Measurements from ENCODE around the gene DCP1A.
"Not testable (repeated sequence)": the region's sequence is repeated elsewhere in the genome, so short reads cannot be mapped to it uniquely, and the experiment has no call there.

The DCP1A gene

DNA sequence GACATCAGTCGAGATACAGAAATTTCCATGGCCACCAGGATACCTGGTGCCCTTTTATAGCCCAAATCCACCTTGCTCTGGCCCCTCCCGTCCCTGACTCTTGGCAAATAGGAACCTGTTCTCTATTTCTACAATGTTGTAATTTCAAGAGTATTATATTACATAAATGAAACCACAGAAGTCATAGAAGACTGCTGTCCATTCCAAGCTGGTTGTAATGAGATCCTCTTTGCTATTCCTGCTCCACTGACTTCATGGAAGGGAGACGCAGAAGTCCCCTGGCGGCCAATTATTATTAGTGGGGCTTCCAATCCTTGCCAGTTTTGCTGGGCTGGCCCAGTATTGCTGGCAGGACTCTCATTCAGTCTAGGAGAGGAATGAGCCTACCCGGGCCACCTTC is 26.6 kb downstream of the DCP1A start:
- Histone ChIP-seq H3K4me1 (ENCODE audit: control insufficient read depth, insufficient read depth, low read length) (no peaks in the 10 kb centered on the region), H3K9me3 (ENCODE audit: control insufficient read depth, low read length) (no peaks in the 10 kb centered on the region), H3K4me3 (ENCODE audit: low read length) (no peak overlapping the region), H3K36me3 (ENCODE audit: control insufficient read depth, insufficient read depth, low read length) (no peaks in the 10 kb centered on the region), H3K9ac (ENCODE audit: low read length) (no peak overlapping the region), H3K27me3 (ENCODE audit: control insufficient read depth, insufficient read depth, low read length) (no peaks in the 10 kb centered on the region)

DNA sequence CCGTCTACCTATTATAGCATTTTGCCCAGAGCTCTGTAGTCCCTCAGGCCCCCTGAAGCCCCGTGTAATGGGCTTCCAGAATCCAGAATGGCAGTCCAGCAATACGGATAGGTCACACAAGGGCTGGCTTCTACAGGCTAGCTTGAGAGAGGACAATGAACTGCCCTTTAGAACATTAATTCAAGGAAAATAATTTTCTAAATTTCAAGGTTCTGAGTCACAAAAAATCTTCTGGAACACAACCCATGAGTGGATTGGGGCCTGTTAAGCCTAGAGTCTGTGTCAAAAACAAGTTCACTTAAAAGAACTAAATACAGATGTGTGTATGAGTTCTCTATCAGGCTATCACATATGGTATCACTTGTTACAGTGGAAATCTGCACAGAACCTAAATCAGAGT is 28.8 kb downstream of the DCP1A start:
- Histone ChIP-seq H3K36me3 (ENCODE audit: control insufficient read depth, insufficient read depth, low read length) (no peaks in the 10 kb centered on the region), H3K27me3 (ENCODE audit: control insufficient read depth, insufficient read depth, low read length) (no peaks in the 10 kb centered on the region), H3K4me3 (ENCODE audit: low read length) (no peak overlapping the region), H3K4me1 (ENCODE audit: control insufficient read depth, insufficient read depth, low read length) (no peaks in the 10 kb centered on the region), H3K9ac (ENCODE audit: low read length) (no peak overlapping the region), H3K9me3 (ENCODE audit: control insufficient read depth, low read length) (no peaks in the 10 kb centered on the region)

DNA sequence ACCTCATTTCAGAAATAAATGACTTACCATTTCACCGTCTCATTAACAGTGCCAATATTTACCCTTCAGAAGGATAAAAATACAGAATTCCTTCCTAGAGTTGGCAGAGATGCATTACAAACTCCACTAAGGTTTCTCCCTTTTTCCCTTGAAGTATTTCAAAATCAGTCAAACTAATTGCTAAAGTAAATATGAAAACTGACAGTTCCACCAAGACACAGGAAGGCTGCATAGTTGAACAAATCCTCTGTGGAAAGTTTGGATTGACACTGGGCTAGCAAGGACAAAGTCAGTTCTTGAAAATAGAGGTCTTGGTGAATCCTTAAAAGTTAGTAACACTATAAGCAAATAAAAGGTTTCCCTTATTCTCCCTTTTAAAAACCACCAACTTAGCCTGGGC is 34.5 kb downstream of the DCP1A start:
- Histone ChIP-seq H3K36me3 (ENCODE audit: control insufficient read depth, insufficient read depth, low read length) (no peaks in the 10 kb centered on the region), H3K4me3 (ENCODE audit: low read length) (no peak overlapping the region), H3K27me3 (ENCODE audit: control insufficient read depth, insufficient read depth, low read length) (no peaks in the 10 kb centered on the region), H3K9ac (ENCODE audit: low read length) (no peak overlapping the region), H3K9me3 (ENCODE audit: control insufficient read depth, low read length) (no peaks in the 10 kb centered on the region), H3K4me1 (ENCODE audit: control insufficient read depth, insufficient read depth, low read length) (no peaks in the 10 kb centered on the region)

DNA sequence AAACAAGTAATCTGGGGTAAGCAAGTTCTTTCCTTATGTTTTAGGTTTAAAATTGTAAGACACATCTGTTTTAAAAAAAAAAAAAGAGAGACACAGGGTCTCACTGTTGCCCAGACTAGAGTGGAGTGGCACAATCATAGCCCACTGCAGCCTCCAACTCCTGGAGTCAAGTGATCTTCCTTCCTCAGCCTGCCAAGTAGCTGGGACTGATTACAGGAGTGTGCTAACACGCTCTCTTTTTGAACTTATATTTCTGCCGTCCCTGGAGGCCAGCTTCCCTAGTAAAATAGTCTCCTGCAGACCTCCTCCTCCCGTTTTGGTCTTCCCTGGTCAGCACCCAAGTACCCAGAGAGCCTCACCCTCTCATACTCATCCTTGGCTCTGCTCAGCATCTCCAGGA is 35.5 kb downstream of the DCP1A start:
- Histone ChIP-seq H3K4me3 (ENCODE audit: low read length) (no peak overlapping the region), H3K9ac (ENCODE audit: low read length) (no peak overlapping the region), H3K36me3 (ENCODE audit: control insufficient read depth, insufficient read depth, low read length) (no peaks in the 10 kb centered on the region), H3K9me3 (ENCODE audit: control insufficient read depth, low read length) (no peaks in the 10 kb centered on the region), H3K4me1 (ENCODE audit: control insufficient read depth, insufficient read depth, low read length) (no peaks in the 10 kb centered on the region), H3K27me3 (ENCODE audit: control insufficient read depth, insufficient read depth, low read length) (no peaks in the 10 kb centered on the region)

DNA sequence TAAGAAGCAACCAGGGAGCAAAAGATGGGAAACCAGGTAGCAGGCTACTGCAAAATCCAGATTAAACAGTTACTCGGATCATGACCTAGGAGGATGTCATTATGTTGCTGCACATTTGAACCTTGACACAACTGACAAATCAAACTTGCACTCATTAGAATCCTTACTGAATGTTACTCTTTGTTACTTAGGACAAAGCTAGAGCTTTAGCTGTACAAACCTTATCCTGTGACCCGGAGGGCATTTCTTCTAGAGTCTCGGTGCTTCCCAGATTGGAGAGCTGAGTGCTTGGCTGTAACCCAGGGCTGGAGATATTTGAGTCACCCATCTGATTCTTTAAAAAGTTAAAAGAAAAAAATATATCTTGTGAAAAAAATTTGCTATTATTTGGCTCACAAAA is 43.4 kb downstream of the DCP1A start:
- no peak overlapping the region for H3K4me3 ChIP-seq (ENCODE audit: low read length)
- no peaks in the 10 kb centered on the region for H3K4me1 ChIP-seq (ENCODE audit: control insufficient read depth, insufficient read depth, low read length)
- no peak overlapping the region for H3K9ac ChIP-seq (ENCODE audit: low read length)
- no peaks in the 10 kb centered on the region for H3K36me3 ChIP-seq (ENCODE audit: control insufficient read depth, insufficient read depth, low read length)
- H3K9me3 ChIP-seq (ENCODE audit: control insufficient read depth, low read length) = no peaks in the 10 kb centered on the region
- H3K27me3 ChIP-seq (ENCODE audit: control insufficient read depth, insufficient read depth, low read length) = no peaks in the 10 kb centered on the region

DNA sequence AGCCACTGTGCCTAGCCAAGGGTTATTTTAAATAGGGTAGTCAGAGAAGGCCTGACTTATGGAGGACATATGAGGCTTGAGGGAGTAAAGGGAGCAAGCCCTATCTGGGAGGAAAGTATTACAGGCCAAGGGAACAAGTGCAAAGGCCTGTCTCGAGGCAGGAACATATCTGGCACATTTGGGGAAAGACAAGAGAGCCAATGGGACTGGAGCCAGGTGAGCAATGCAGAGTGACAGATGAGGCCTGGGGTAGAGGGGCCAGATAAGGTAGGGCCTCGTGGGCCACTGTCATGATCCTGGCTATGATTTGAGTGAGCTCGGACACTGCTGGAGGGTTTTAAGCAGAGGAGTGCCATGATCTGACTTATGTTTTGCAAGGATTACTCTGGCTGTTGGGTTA is 43.8 kb downstream of the DCP1A start:
- no peak overlapping the region for H3K9ac ChIP-seq (ENCODE audit: low read length)
- no peaks in the 10 kb centered on the region for H3K36me3 ChIP-seq (ENCODE audit: control insufficient read depth, insufficient read depth, low read length)
- H3K4me3 ChIP-seq (ENCODE audit: low read length) = no peak overlapping the region
- H3K27me3 ChIP-seq (ENCODE audit: control insufficient read depth, insufficient read depth, low read length) = no peaks in the 10 kb centered on the region
- H3K9me3 ChIP-seq (ENCODE audit: control insufficient read depth, low read length) = no peaks in the 10 kb centered on the region
- H3K4me1 ChIP-seq (ENCODE audit: control insufficient read depth, insufficient read depth, low read length) = no peaks in the 10 kb centered on the region

DNA sequence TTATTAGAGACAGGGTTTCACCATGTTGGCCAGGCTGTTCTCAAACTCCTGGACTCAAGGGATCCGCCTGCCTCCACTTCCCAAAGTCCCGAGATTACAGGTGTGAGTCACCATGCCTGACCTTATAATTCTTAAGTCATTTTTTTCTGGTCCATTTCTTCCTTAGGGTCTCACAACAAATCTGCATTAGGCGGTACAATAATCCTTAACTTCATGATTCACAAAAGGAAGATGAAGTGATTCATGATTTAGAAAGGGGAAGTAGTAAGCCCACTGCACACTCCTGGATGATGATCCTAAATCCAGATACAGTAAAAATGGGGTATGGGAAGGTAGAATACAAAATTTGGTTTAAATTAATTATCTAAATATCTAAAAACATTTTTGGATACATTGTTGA is 46.5 kb downstream of the DCP1A start:
- no peaks in the 10 kb centered on the region for H3K4me1 ChIP-seq (ENCODE audit: control insufficient read depth, insufficient read depth, low read length)
- no peak overlapping the region for H3K9ac ChIP-seq (ENCODE audit: low read length)
- H3K9me3 ChIP-seq (ENCODE audit: control insufficient read depth, low read length) = no peaks in the 10 kb centered on the region
- H3K36me3 ChIP-seq (ENCODE audit: control insufficient read depth, insufficient read depth, low read length) = no peaks in the 10 kb centered on the region
- H3K4me3 ChIP-seq (ENCODE audit: low read length) = no peak overlapping the region
- H3K27me3 ChIP-seq (ENCODE audit: control insufficient read depth, insufficient read depth, low read length) = no peaks in the 10 kb centered on the region

DNA sequence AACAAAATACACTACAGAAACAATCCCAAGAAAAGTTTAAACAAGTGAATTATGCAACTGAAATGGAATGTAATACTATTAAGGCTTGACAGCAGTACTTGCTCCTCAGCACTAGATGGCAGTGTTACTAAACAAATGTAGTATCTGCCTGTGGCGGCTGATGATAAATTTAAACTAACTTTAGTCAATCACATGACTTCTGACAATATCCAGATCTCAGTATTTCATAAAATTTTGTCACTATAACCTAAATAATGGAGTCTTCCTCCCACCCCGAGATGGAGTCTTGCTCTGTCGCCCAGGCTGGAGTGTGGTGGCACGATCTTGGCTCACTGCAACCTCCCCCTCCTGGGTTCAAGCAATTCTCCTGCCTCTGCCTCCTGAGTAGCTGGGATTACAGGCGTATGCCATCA is 47.7 kb downstream of the DCP1A start:
- not testable (repeated sequence) for H3K9ac ChIP-seq (ENCODE audit: low read length); H3K9me3 ChIP-seq (ENCODE audit: control insufficient read depth, low read length); H3K36me3 ChIP-seq (ENCODE audit: control insufficient read depth, insufficient read depth, low read length); H3K4me3 ChIP-seq (ENCODE audit: low read length); H3K4me1 ChIP-seq (ENCODE audit: control insufficient read depth, insufficient read depth, low read length); H3K27me3 ChIP-seq (ENCODE audit: control insufficient read depth, insufficient read depth, low read length)

DNA sequence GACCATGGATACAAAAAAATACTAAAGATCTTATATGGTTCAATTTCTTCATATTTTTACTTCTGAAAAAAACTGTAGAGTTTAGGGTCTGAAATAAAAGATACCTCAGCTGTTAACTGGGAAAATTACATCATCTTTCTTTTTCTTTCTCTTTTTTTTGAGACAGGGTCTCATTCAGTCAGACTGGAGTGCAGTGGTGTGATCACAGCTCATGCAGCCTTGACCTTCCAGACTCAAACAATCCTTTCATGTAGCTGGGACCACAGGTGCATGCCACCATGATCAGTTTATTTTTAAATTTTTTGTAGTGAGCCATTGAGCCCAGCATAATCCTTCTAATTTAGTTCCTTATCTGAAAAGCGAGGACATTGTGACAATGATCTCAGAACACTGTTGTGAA is 51.9 kb downstream of the DCP1A start:
- Histone ChIP-seq H3K4me3 (ENCODE audit: low read length) (no peak overlapping the region), H3K4me1 (ENCODE audit: control insufficient read depth, insufficient read depth, low read length) (no peaks in the 10 kb centered on the region), H3K36me3 (ENCODE audit: control insufficient read depth, insufficient read depth, low read length) (no peaks in the 10 kb centered on the region), H3K9ac (ENCODE audit: low read length) (no peak overlapping the region), H3K27me3 (ENCODE audit: control insufficient read depth, insufficient read depth, low read length) (no peaks in the 10 kb centered on the region), H3K9me3 (ENCODE audit: control insufficient read depth, low read length) (no peaks in the 10 kb centered on the region)

DNA sequence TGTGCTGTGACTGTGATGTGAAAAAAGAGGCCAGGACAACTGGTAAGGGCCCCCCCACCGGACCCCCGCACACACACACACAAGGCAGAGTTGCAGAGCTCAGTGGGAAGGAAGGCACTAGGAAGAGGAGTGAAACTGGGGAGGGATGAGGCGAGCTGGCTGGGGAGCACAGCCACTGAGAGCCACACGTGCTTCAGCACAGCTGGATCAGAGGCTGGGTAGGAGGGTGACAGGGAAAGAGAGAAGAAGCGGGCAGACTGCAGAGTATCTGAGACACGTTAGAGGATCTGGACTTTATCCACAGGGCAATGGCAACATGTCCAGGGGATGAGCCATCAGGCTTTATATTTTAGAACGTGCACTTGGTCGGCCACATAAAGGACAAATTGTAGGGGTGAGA is 53.5 kb downstream of the DCP1A start:
- Histone ChIP-seq H3K4me3 (ENCODE audit: low read length) (no peak overlapping the region), H3K4me1 (ENCODE audit: control insufficient read depth, insufficient read depth, low read length) (no peaks in the 10 kb centered on the region), H3K36me3 (ENCODE audit: control insufficient read depth, insufficient read depth, low read length) (no peaks in the 10 kb centered on the region), H3K9ac (ENCODE audit: low read length) (no peak overlapping the region), H3K27me3 (ENCODE audit: control insufficient read depth, insufficient read depth, low read length) (no peaks in the 10 kb centered on the region), H3K9me3 (ENCODE audit: control insufficient read depth, low read length) (no peaks in the 10 kb centered on the region)

DNA sequence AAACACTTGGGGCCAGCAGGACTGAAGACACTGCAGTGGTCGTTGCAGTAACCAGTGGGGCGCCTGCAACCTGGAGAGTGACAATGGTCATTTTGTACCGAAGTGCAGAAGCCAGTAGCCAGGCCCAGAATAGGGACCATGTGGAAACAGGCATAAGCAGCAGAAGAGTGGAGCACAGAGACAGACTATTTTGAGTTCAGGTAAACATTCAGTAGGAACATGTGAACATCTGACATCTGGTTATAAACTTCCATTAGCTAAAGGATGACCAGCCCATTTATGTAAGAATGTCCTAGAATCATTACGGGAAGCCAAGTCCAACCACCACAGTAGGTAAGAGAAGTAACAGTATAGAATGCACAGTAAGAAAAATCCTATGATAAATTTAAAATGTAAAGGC is 59.1 kb downstream of the DCP1A start:
- H3K4me3 ChIP-seq (ENCODE audit: low read length) = no peak overlapping the region
- no peaks in the 10 kb centered on the region for H3K4me1 ChIP-seq (ENCODE audit: control insufficient read depth, insufficient read depth, low read length)
- no peaks in the 10 kb centered on the region for H3K27me3 ChIP-seq (ENCODE audit: control insufficient read depth, insufficient read depth, low read length)
- H3K9me3 ChIP-seq (ENCODE audit: control insufficient read depth, low read length) = no peaks in the 10 kb centered on the region
- H3K36me3 ChIP-seq (ENCODE audit: control insufficient read depth, insufficient read depth, low read length) = no peaks in the 10 kb centered on the region
- no peak overlapping the region for H3K9ac ChIP-seq (ENCODE audit: low read length)

DNA sequence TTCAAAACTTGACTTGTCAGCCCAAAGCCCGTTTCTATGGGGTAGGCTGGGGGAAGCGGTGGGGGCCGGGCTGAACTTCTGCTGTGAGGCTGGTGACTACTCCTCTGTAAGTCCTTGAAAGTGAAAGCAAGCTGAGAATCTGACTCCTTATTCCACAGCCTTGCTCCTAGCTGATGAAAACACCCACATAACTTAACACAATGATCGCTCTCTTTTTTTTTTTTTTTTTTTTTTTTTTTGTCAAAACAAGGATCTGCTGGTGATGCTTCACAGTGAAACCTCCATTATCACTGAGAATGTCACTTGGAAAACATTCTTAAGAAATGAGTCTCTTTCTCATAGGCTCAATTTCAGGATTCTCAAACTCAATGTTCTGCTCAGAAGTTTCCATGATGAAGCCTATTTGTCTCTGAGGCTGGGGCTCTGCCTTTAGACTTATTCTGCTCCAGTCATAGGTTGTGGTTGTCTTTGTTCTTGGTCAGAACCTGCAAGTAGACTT is 60.2 kb downstream of the DCP1A start:
- Histone ChIP-seq H3K9ac (ENCODE audit: low read length) (no peak overlapping the region), H3K27me3 (ENCODE audit: control insufficient read depth, insufficient read depth, low read length) (no peaks in the 10 kb centered on the region), H3K4me1 (ENCODE audit: control insufficient read depth, insufficient read depth, low read length) (no peaks in the 10 kb centered on the region), H3K9me3 (ENCODE audit: control insufficient read depth, low read length) (no peaks in the 10 kb centered on the region), H3K36me3 (ENCODE audit: control insufficient read depth, insufficient read depth, low read length) (no peaks in the 10 kb centered on the region), H3K4me3 (ENCODE audit: low read length) (no peak overlapping the region)

DNA sequence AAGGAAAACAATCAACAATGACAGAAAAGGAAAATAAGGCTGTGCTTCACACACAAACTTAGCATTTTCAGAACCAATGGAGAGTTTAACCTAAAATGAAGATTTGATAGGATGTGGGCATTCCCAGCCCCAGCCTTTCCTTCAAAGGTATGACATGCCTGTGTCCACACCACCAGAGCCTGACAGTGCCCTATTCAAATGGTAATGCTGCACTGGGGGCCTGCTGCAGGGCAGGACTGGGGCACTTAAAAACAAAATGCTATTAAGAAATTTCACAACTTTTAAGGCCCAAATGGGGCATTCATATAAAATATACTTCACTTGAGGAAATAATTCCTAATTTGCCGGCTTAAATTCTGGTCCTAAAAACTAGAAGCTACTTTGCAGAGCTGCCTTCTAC is 60.6 kb downstream of the DCP1A start:
- Histone ChIP-seq H3K36me3 (ENCODE audit: control insufficient read depth, insufficient read depth, low read length) (no peaks in the 10 kb centered on the region), H3K9me3 (ENCODE audit: control insufficient read depth, low read length) (no peaks in the 10 kb centered on the region), H3K9ac (ENCODE audit: low read length) (no peak overlapping the region), H3K4me1 (ENCODE audit: control insufficient read depth, insufficient read depth, low read length) (no peaks in the 10 kb centered on the region), H3K27me3 (ENCODE audit: control insufficient read depth, insufficient read depth, low read length) (no peaks in the 10 kb centered on the region), H3K4me3 (ENCODE audit: low read length) (no peak overlapping the region)

Data from mucosa of stomach (tissue), 1 donor.